GM06990 (cell line): ENCODE results near the gene CBX2.

Experiments used
- DNase-seq: peaks from one replicate; pipeline ENCODE4 v3.0.0-alpha.2; 2011; ENCODE audit not compliant: insufficient read length; ENCODE audit errors: extremely low read depth
- H3K27me3 ChIP-seq: replicated peaks from 2 replicates; pipeline ENCODE4 v1.6.0; 2011; ENCODE audit warnings: low read length; ENCODE audit not compliant: control insufficient read depth, insufficient read depth
- H3K36me3 ChIP-seq: 2 replicates; pipeline ENCODE4 v1.5.1; 2011; ENCODE audit warnings: low read length; ENCODE audit not compliant: control insufficient read depth, insufficient read depth
- H3K4me3 ChIP-seq: replicated peaks from 2 replicates; pipeline ENCODE4 v1.5.1; 2011; ENCODE audit warnings: low read depth, mild to moderate bottlenecking, control low read depth, low read length
- TF ChIP-seq, protein P1 (sequence below): IDR thresholded peaks from 2 replicates; pipeline ENCODE4 v1.5.1; 2011; ENCODE audit warnings: low read length, control low read depth, mild to moderate bottlenecking, inconsistent platforms; ENCODE audit not compliant: insufficient read depth, poor library complexity, severe bottlenecking

CBX2 gene

DNA sequence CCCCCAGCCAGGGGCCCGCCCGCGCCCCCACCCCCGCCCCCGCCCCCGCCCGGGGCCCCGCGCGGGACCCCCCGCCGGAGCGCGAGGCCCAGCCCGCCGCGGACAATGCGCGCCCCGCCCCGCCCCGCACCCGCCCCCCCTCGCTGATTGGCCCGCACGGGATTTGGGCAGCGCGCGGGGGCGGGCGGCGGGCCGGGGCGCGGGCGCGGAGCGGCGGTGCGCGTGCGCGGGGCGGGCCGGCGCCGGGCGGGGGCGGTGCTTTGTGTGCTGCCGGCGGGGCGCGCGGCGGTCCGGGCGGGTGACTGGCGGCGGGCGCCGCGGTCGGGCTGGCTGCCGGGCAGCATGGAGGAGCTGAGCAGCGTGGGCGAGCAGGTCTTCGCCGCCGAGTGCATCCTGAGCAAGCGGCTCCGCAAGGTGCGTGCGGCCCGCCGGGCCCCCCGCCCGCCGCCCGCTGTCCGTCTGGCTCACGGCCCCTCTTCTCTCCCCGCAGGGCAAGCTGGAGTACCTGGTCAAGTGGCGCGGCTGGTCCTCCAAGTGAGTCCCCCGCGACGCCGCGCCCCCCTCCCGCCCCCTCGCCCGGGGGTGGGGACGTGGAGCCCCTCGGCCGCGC is at the start of gene CBX2:
TSS of gene CBX2 (plus strand) at position 255 of the 610 bp plus-strand sequence. CDS start at position 343, 88 bp downstream.
- H3K36me3 ChIP-seq = no peaks in the 10 kb centered on the region
- DNase-seq = peak; percentile 80
- H3K27me3 ChIP-seq = peaks cover 1% of the 10 kb centered on the region
- TF ChIP-seq, protein P1, sequence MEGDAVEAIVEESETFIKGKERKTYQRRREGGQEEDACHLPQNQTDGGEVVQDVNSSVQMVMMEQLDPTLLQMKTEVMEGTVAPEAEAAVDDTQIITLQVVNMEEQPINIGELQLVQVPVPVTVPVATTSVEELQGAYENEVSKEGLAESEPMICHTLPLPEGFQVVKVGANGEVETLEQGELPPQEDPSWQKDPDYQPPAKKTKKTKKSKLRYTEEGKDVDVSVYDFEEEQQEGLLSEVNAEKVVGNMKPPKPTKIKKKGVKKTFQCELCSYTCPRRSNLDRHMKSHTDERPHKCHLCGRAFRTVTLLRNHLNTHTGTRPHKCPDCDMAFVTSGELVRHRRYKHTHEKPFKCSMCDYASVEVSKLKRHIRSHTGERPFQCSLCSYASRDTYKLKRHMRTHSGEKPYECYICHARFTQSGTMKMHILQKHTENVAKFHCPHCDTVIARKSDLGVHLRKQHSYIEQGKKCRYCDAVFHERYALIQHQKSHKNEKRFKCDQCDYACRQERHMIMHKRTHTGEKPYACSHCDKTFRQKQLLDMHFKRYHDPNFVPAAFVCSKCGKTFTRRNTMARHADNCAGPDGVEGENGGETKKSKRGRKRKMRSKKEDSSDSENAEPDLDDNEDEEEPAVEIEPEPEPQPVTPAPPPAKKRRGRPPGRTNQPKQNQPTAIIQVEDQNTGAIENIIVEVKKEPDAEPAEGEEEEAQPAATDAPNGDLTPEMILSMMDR = no peak
- peak within 1 kb of the TSS; percentile 69 for H3K4me3 ChIP-seq

DNA sequence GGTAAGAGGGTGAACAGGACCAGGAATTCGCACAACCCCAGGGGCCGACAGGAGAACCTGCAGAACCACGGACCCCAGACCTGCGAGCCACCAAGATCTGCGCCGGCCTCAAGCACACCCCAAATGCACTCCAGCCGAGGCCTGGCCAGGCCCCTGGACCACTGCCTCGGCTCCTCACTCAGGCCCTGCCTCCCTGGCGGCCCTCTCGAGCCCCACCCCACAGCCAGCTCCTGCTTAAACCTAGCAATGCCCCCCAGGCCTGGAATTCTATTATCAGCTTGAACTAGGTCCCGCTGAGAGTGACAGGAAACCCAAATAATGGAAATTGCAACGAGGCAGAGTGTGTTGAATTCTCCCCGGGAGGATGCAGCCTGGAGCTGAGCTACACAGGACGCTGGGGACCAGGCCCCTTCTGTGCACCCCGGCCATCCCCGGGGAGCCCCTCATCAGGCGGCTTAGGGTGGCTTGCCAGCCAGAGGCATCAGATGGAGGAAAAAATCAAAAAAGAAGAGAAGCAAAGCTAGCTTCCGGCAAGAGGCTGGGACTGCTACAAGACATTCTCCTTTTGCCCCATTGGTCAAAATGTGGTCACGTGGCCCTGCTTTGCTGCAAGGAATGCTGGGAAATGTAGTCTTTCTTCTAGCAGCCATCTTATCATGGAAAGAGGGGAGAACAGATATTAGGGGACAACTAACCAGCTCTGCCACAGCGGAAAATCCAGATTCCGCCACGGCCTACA is 49.6 kb upstream of the CBX2 start:
- TF ChIP-seq, protein P1 = no peak
- DNase-seq = peak; percentile 65
- Histone ChIP-seq H3K4me3 (no peak overlapping the region), H3K27me3 (no peaks in the 10 kb centered on the region), H3K36me3 (no peaks in the 10 kb centered on the region; the same call in 1 of the 2 replicates)

DNA sequence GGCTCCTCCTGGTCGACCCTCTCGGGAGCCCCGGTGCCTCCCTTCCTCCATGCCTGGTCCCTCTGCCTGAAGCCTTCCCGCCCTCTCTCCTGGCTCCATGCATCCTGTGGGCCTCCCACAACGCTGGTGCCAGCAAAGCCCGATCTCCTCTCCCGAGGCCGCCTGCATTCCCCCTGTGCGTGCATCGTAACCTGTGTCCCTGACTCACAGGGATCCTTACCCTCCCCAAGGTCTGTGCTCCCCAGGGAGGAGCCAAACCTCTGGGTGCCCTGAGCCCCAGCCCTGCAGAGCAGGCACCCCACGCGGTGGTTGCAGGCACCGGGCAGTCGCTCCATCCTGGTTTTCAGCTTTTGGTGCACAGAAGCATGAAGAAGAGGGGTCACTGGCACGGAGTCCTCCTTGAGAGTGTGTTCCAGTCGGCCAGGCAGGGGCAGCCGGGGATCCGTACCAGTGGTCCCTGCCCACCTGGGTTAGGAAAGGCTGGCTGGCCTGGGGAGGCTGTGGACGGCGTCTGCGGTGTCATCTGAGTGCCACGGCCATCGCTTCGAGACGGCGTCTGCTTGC is 49.0 kb upstream of the CBX2 start:
- TF ChIP-seq, protein P1 = no peak
- no peak for DNase-seq
- no peaks in the 10 kb centered on the region for H3K27me3 ChIP-seq
- no peak overlapping the region for H3K4me3 ChIP-seq
- no peaks in the 10 kb centered on the region; the same call in 1 of the 2 replicates for H3K36me3 ChIP-seq

DNA sequence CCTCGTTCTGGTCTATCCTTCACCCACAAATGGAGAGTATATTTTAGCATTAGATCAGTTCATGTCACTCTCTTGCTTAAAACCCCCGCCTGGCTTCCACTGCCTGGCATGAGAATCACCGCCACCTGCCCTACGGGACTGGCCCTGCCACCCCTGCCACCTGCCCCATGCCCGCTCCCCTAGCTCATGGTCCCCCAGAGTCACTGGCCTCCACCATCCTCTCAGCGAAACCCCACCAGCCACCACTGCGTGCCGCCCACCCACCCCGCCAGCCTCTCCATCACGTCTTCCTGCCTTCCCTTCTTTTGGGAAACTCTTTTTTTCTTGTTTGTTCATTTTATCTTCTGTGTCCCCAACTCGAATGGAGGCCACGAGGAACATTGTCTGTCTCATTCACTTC is 48.2 kb upstream of the CBX2 start:
- DNase-seq = no peak
- TF ChIP-seq, protein P1 = no peak

DNA sequence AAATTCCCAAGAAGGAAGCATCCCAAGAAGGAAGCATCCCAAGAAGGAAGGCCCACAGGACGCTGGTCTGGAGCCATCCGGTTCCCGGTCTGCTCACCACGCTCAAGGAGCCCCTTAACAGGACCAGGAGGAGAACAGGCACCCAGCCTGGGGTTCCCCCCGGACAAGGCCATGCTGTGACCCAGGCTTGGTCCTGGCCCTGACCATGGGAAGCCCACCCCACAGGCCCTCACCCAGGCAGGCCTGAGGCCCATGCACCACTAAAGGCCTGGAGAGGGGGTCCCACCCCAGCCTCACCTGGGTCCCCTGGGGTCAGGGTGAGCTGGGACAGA is 47.5 kb upstream of the CBX2 start:
- H3K27me3 ChIP-seq = no peaks in the 10 kb centered on the region
- no peak overlapping the region for H3K4me3 ChIP-seq
- DNase-seq = no peak
- TF ChIP-seq, protein P1 = no peak
- H3K36me3 ChIP-seq = no peaks in the 10 kb centered on the region; the same call in 1 of the 2 replicates

More for the DNA sequence above, 48.2 kb upstream of the CBX2 start:
- no peak overlapping the region for H3K4me3 ChIP-seq
- no peaks in the 10 kb centered on the region; the same call in 1 of the 2 replicates for H3K36me3 ChIP-seq
- no peaks in the 10 kb centered on the region for H3K27me3 ChIP-seq
